ENCODE data around the gene PSENEN.

The PSENEN gene

DNA sequence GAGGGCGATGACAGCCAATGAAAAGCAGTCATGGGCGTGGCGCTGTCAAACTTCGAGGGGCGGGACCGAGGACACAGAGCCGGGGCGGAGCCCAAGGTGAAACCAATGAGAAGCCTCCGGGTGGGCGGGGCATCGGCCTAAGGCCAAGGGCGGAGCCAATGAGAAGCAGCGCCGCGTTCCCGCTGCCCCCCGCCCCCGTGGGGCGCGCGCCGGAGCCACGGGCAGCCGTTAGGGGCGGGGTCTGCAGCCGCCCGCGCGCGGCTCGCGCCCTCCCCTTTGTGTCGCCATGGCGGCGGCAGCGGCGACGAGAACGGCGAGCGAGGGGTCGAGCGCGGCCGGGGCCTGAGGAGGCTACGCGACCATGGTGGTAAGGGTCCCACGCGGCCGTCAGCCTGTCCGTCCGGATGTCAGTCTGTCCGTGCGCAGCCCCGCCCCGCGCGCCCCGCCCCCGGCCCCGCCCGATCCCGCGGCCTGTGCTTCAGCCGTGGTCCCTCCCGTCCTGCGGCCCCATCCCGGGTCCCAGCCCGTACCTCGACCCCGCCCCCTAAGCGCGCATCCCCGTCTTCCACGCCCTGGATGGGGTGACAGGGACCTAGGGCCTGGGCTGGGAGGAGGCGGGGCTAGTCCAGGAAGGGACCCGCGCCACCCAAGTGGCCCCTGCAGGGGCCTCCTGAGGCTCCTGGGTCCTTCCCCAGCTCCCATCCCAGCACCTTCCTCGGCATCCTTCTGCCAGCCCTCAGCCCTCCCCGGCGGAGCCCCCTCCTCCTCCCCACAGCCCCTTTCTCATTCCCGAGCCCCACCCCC lies 30.0 kb downstream of the PSENEN start, which contains the start of gene ARHGAP33:
ARHGAP33 (plus strand) TSS at position 267 of the 804 bp plus-strand sequence; CDS start at position 362, 95 bp downstream.
- peak within 1 kb of the TSS; percentile 84 for H3K27ac ChIP-seq
- TF ChIP-seq ZFX (IDR thresholded peaks at IDR 0.05), result peak; percentile 51; the same call in 1 of the 2 replicates
- TF ChIP-seq, protein P1, sequence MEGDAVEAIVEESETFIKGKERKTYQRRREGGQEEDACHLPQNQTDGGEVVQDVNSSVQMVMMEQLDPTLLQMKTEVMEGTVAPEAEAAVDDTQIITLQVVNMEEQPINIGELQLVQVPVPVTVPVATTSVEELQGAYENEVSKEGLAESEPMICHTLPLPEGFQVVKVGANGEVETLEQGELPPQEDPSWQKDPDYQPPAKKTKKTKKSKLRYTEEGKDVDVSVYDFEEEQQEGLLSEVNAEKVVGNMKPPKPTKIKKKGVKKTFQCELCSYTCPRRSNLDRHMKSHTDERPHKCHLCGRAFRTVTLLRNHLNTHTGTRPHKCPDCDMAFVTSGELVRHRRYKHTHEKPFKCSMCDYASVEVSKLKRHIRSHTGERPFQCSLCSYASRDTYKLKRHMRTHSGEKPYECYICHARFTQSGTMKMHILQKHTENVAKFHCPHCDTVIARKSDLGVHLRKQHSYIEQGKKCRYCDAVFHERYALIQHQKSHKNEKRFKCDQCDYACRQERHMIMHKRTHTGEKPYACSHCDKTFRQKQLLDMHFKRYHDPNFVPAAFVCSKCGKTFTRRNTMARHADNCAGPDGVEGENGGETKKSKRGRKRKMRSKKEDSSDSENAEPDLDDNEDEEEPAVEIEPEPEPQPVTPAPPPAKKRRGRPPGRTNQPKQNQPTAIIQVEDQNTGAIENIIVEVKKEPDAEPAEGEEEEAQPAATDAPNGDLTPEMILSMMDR (conservative IDR thresholded peaks at IDR 0.05), result no peak

- peak overlapping the region; percentile 84 for H3K27ac ChIP-seq
Observed at GRCh38 chr19:35776102-35776788, 30.8 kb downstream of the PSENEN start.

GRCh38 chr19:35777086-35777841 lies 31.8 kb downstream of the PSENEN start:
- H3K27ac ChIP-seq, result no peak overlapping the region
- TF ChIP-seq ZFX (IDR thresholded peaks at IDR 0.05), result no peak
- TF ChIP-seq, protein P1 (conservative IDR thresholded peaks at IDR 0.05), result no peak

More at GRCh38 chr19:35776102-35776788, 30.8 kb downstream of the PSENEN start:
- TF ChIP-seq, protein P1 (conservative IDR thresholded peaks at IDR 0.05), result no peak
- TF ChIP-seq ZFX (IDR thresholded peaks at IDR 0.05), result no peak

GRCh38 chr19:35777961-35778360 lies 32.5 kb downstream of the PSENEN start:
- no peak for TF ChIP-seq ZFX (IDR thresholded peaks at IDR 0.05)
- TF ChIP-seq, protein P1 (conservative IDR thresholded peaks at IDR 0.05), result no peak
- no peak overlapping the region for H3K27ac ChIP-seq

DNA sequence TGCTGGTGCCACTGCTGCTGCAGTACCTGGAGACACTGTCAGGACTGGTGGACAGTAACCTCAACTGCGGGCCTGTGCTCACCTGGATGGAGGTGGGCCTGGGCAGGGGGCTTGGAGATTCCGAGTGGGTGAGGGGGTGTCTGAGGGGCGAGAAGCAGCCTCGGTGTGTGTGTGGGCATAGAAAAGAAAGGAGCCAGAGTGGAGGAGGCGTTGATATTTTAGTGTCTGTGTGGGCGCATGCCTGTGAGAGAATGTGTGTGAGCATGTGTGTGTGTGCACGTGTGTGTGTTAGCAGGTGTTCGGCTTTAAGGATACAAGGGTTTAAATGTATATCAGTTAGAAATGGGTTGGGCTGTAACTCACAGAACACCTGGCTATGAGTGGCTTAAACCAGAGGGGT lies 33.6 kb downstream of the PSENEN start:
- TF ChIP-seq, protein P1 (conservative IDR thresholded peaks at IDR 0.05), result no peak
- no peak for TF ChIP-seq ZFX (IDR thresholded peaks at IDR 0.05)
- H3K27ac ChIP-seq, result no peak overlapping the region

DNA sequence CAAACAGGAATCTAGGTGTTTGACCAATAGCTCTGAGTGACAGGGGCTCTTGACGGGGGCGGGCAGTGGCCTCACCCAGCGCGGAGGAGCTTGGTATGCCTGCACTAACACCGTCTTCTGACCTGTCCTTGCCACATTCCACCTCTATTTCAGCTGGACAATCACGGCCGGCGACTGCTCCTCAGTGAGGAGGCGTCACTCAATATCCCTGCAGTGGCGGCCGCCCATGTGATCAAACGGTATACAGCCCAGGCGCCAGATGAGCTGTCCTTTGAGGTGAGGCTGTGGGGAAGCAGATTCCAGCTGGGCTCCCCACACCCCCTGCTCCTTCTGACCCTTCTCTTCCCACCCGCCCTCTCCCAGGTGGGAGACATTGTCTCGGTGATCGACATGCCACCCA lies 34.6 kb downstream of the PSENEN start:
- TF ChIP-seq, protein P1 (conservative IDR thresholded peaks at IDR 0.05), result no peak
- TF ChIP-seq ZFX (IDR thresholded peaks at IDR 0.05), result no peak
- no peak overlapping the region for H3K27ac ChIP-seq
